Activated CD8-positive, alpha-beta T cell treated with anti-CD3 and anti-CD28 coated beads for 36 hours (primary cell): Measurements from ENCODE around the gene RAPGEF5. TPM values are rescaled to one million over a fixed set of nuclear protein-coding genes. Genes with fewer than 3 reads are reported as not detected.

Experiments
- ATAC-seq: fragments of 200-7000 bp; cut with Tn5 transposase; one replicate; pipeline ENCODE4 v1.10.0; 2021; ENCODE audit warnings: mild to moderate bottlenecking, moderate library complexity
- CTCF ChIA-PET: fragments of 350-600 bp; sonication (Branson Sonifier 250); formaldehyde crosslinking; loops from one replicate; lab custom pipeline; 2021; ENCODE audit warnings: antibody characterized with exemption; lab: Charles Lee
- POLR2A ChIA-PET: fragments of 350-600 bp; sonication (Branson Sonifier 250); formaldehyde crosslinking; loops from one replicate; lab custom pipeline; 2021; ENCODE audit warnings: antibody characterized with exemption; lab: Charles Lee
- DNase-seq: peaks from one replicate; pipeline ENCODE4 v3.0.0-alpha.2; 2020
- H3K27ac Mint-ChIP-seq: one replicate; pipeline ENCODE4 v1.8.0; 2021; ENCODE audit warnings: mild to moderate bottlenecking, mixed read lengths
- H3K27me3 Mint-ChIP-seq: one replicate; pipeline ENCODE4 v1.8.0; 2021; ENCODE audit warnings: mixed read lengths
- H3K36me3 Mint-ChIP-seq: one replicate; pipeline ENCODE4 v1.8.0; 2021; ENCODE audit warnings: low read depth, mixed read lengths
- H3K4me1 Mint-ChIP-seq: one replicate; pipeline ENCODE4 v1.8.0; 2021; ENCODE audit warnings: low read depth, mixed read lengths
- H3K4me3 Mint-ChIP-seq: one replicate; pipeline ENCODE4 v1.8.0; 2021; ENCODE audit warnings: mild to moderate bottlenecking, moderate library complexity, mixed read lengths
- H3K9me3 Mint-ChIP-seq: one replicate; pipeline ENCODE4 v1.8.0; 2021; ENCODE audit warnings: mixed read lengths
- CTCF ChIP-seq: fragments of 200-600 bp; IDR thresholded peaks from one replicate; pipeline ENCODE4 v1.8.0; 2022; ENCODE audit warnings: antibody characterized with exemption, mild to moderate bottlenecking
- intact Hi-C: fragments of 100-400 bp; cut with micrococcal nuclease; formaldehyde crosslinking; loops from one replicate; pipeline ENCODE4 v1.10.0; 2022
- total RNA-seq, 2 experiments: library from RNA; stranded (reverse); gene quantifications; one replicate each; pipeline ENCODE4 v1.2.3, GENCODE V29; 2021

Gene RAPGEF5
- total RNA-seq, 2 experiments from 2014 or later, result 0.92 to 0.99 TPM

- CTCF ChIA-PET, result interaction anchor here (1.1 kb wide), 1 partner anchor 145 kb away, joined by 7 read pairs; no protein-coding TSS in a partner anchor
- POLR2A ChIA-PET, result no interaction called here
- peaks cover 3% of the 10 kb centered on the region for H3K4me1 Mint-ChIP-seq
- ATAC-seq (peak; percentile 62), DNase-seq (peak; percentile 27)
- no peaks in the 10 kb centered on the region for H3K9me3 Mint-ChIP-seq
- no peaks in the 10 kb centered on the region for H3K36me3 Mint-ChIP-seq
- intact Hi-C loops, result no loop called here
- no peak overlapping the region for H3K4me3 Mint-ChIP-seq
- peaks cover 2% of the 10 kb centered on the region for H3K27me3 Mint-ChIP-seq
- no peak for TF ChIP-seq CTCF
- no peak overlapping the region for H3K27ac Mint-ChIP-seq
Observed at GRCh38 chr7:22255834-22256233, 101.1 kb downstream of the RAPGEF5 start.

GRCh38 chr7:22255342-22255741 is 101.6 kb downstream of the RAPGEF5 start:
- POLR2A ChIA-PET, result no interaction called here
- H3K9me3 Mint-ChIP-seq, result no peaks in the 10 kb centered on the region
- CTCF ChIA-PET, result no interaction called here
- peaks cover 2% of the 10 kb centered on the region for H3K27me3 Mint-ChIP-seq
- intact Hi-C loops, result no loop called here
- H3K27ac Mint-ChIP-seq, result no peak overlapping the region
- TF ChIP-seq CTCF, result no peak
- peak; percentile 40 for DNase-seq
- H3K4me3 Mint-ChIP-seq, result no peak overlapping the region
- H3K4me1 Mint-ChIP-seq, result peaks cover 3% of the 10 kb centered on the region
- H3K36me3 Mint-ChIP-seq, result no peaks in the 10 kb centered on the region
- ATAC-seq, result peak; percentile 65

- ATAC-seq, result no peak
- H3K4me1 Mint-ChIP-seq, result peaks cover 3% of the 10 kb centered on the region
- POLR2A ChIA-PET, result no interaction called here
Observed at GRCh38 chr7:22252936-22253536, 103.9 kb downstream of the RAPGEF5 start.

GRCh38 chr7:22252016-22252415 is 104.9 kb downstream of the RAPGEF5 start:
- Mint-ChIP-seq H3K36me3 (no peaks in the 10 kb centered on the region), H3K27me3 (peaks cover 2% of the 10 kb centered on the region), H3K9me3 (no peaks in the 10 kb centered on the region), H3K4me3 (no peak overlapping the region), H3K4me1 (peaks cover 3% of the 10 kb centered on the region), H3K27ac (no peak overlapping the region)
- CTCF ChIA-PET, result no interaction called here
- ATAC-seq (no peak), DNase-seq (no peak)
- intact Hi-C loops, result no loop called here
- POLR2A ChIA-PET, result no interaction called here
- TF ChIP-seq CTCF, result no peak

More at GRCh38 chr7:22252936-22253536, 103.9 kb downstream of the RAPGEF5 start:
- intact Hi-C loops, result no loop called here
- H3K27me3 Mint-ChIP-seq, result peaks cover 2% of the 10 kb centered on the region
- CTCF ChIA-PET, result no interaction called here
- no peak for TF ChIP-seq CTCF
- H3K36me3 Mint-ChIP-seq, result no peaks in the 10 kb centered on the region
- H3K27ac Mint-ChIP-seq, result no peak overlapping the region
- DNase-seq, result no peak
- no peak overlapping the region for H3K4me3 Mint-ChIP-seq
- no peaks in the 10 kb centered on the region for H3K9me3 Mint-ChIP-seq

- ChIA-PET CTCF (no interaction called here), POLR2A (no interaction called here)
- peaks cover 2% of the 10 kb centered on the region for H3K27me3 Mint-ChIP-seq
- no peak for TF ChIP-seq CTCF
- H3K4me1 Mint-ChIP-seq, result peaks cover 3% of the 10 kb centered on the region
- DNase-seq (no peak), ATAC-seq (no peak)
- H3K9me3 Mint-ChIP-seq, result peaks cover 1% of the 10 kb centered on the region
- intact Hi-C loops, result no loop called here
- no peak overlapping the region for H3K4me3 Mint-ChIP-seq
- no peak overlapping the region for H3K27ac Mint-ChIP-seq
- no peaks in the 10 kb centered on the region for H3K36me3 Mint-ChIP-seq
Observed at GRCh38 chr7:22251281-22251680, 105.7 kb downstream of the RAPGEF5 start.
